ENCODE measurements around the gene GNG7.
"Not testable (repeated sequence)": the region's sequence is repeated elsewhere in the genome, so short reads cannot be mapped to it uniquely, and the experiment has no call there.

The GNG7 gene

DNA sequence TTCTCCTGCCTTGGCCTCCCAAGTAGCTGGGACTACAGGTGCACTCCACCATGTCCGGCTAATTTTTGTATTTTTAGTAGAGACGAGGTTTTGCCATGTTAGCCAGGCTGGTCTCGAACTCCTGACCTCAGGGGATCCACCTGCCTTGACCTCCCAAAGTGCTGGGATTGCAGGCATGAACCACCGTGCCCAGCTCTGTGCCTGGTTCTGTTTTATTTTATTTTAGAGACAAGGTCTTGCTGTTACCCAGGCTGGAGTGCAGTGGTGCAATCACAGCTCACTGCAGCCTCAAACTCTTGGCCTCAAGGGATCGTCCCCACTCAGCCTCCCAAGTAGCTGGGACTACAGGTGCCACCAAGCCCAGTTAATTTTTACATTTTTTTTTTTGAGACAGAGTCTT is 122.1 kb downstream of the GNG7 start:
- Histone ChIP-seq H3K79me1 (ENCODE audit: low read length) (peaks cover 44% of the 10 kb centered on the region), H3K79me2 (ENCODE audit: control insufficient read depth, insufficient read depth, low read length, poor library complexity) (peaks cover 11% of the 10 kb centered on the region)
- H2AK5ac ChIP-seq (ENCODE audit: low read length): not testable (repeated sequence)

DNA sequence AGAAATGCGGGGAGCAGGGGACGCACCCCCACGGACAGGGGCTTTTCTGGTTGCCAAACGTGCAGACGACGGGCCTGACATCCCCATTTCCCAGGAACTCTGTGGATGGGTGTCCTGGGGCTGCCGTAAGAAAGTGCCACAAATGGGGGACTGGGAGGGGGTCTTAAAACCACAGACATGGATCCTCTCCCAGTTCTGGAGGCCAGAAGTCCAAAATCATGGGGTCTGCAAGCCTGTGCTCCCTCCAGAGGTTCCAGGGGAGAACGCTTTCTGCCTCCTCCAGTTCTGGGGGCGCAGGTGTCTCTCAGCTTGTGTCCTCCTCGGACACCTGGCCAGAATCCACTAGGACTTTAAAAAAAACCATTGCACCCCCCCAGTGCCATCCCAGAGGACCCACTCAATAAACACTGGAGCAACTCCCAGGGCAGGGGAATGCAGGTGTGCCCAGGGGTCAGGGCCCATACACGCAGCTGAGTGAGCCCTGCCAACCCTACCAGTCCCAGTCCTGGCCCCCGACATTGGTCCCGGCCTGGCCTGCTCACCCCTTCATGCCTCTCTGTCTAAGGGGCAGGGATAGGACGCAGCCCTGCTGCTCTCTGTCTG is 122.7 kb downstream of the GNG7 start:
- Histone ChIP-seq H3K27ac (ENCODE audit: low read depth, low read length) (peak overlapping the region; percentile 100), H3K4me2 (ENCODE audit: low read length) (peak overlapping the region; percentile 80), H3K4me1 (ENCODE audit: control insufficient read depth in 1 of 2, insufficient read depth in 2 of 2, low read length in 2 of 2) (peaks cover 29 to 39% of the 10 kb centered on the region in 2 experiments), H3K79me2 (ENCODE audit: control insufficient read depth, insufficient read depth, low read length, poor library complexity) (peaks cover 11% of the 10 kb centered on the region), H3K4ac (ENCODE audit: low read depth, low read length) (peak overlapping the region; percentile 41), H3K9ac (ENCODE audit: low read length) (peak overlapping the region; percentile 3), H4K12ac (ENCODE audit: low read depth, low read length) (no peak overlapping the region), H3K4me3 (ENCODE audit: low read depth, low read length) (no peak overlapping the region), H3K36me3 (ENCODE audit: control insufficient read depth in 1 of 2, insufficient read depth in 2 of 2, low read length in 2 of 2) (no peaks in the 10 kb centered on the region), H3K23ac (ENCODE audit: low read length) (no peak overlapping the region), H4K8ac (ENCODE audit: low read depth, low read length) (peak overlapping the region; percentile 87), H2BK12ac (ENCODE audit: low read length) (peak overlapping the region; percentile 95), H2AK5ac (ENCODE audit: low read length) (peak overlapping the region; percentile 99), H3K27me3 (ENCODE audit: insufficient read depth, low read length) (no peaks in the 10 kb centered on the region), H3K14ac (ENCODE audit: low read length) (peak overlapping the region; percentile 96), H2BK120ac (ENCODE audit: insufficient read depth, low read length, poor library complexity) (peak overlapping the region; percentile 99), H3K9me3 (ENCODE audit: insufficient read depth, low read depth, low read length) (no peaks in the 10 kb centered on the region), H4K91ac (ENCODE audit: low read depth, low read length) (peak overlapping the region; percentile 100), H3K79me1 (ENCODE audit: low read length) (peaks cover 46% of the 10 kb centered on the region), H2AFZ (ENCODE audit: insufficient read depth, low read length, poor library complexity) (peak overlapping the region; percentile 72), H3K18ac (ENCODE audit: low read length) (peak overlapping the region; percentile 60), H2BK5ac (ENCODE audit: low read depth, low read length, poor library complexity) (peak overlapping the region; percentile 100)
- no CpG with 5 or more reads among the region's 14 CpGs for WGBS (ENCODE audit: extremely low coverage, insufficient coverage, insufficient read length)
- DNase-seq: no peak

More for the DNA sequence above, 122.1 kb downstream of the GNG7 start:
- no CpG with 5 or more reads among the region's 5 CpGs for WGBS (ENCODE audit: extremely low coverage, insufficient coverage, insufficient read length)
- not testable (repeated sequence) for H3K9me3 ChIP-seq (ENCODE audit: insufficient read depth, low read depth, low read length); H3K27ac ChIP-seq (ENCODE audit: low read depth, low read length); H3K27me3 ChIP-seq (ENCODE audit: insufficient read depth, low read length); H2BK120ac ChIP-seq (ENCODE audit: insufficient read depth, low read length, poor library complexity); H3K4me3 ChIP-seq (ENCODE audit: low read depth, low read length); DNase-seq; H3K9ac ChIP-seq (ENCODE audit: low read length); H3K36me3 ChIP-seq (ENCODE audit: control insufficient read depth in 1 of 2, insufficient read depth in 2 of 2, low read length in 2 of 2); H3K18ac ChIP-seq (ENCODE audit: low read length); H3K4me2 ChIP-seq (ENCODE audit: low read length); H4K8ac ChIP-seq (ENCODE audit: low read depth, low read length); H3K4ac ChIP-seq (ENCODE audit: low read depth, low read length); H4K12ac ChIP-seq (ENCODE audit: low read depth, low read length); H3K14ac ChIP-seq (ENCODE audit: low read length); H3K23ac ChIP-seq (ENCODE audit: low read length); H2AFZ ChIP-seq (ENCODE audit: insufficient read depth, low read length, poor library complexity)
- H2BK12ac ChIP-seq (ENCODE audit: low read length): peak overlapping the region; percentile 33
- peak overlapping the region; percentile 26 for H2BK5ac ChIP-seq (ENCODE audit: low read depth, low read length, poor library complexity)
- H3K4me1 ChIP-seq (ENCODE audit: control insufficient read depth in 1 of 2, insufficient read depth in 2 of 2, low read length in 2 of 2): peaks cover 29 to 37% of the 10 kb centered on the region in 2 experiments
- peak overlapping the region; percentile 100 for H4K91ac ChIP-seq (ENCODE audit: low read depth, low read length)

DNA sequence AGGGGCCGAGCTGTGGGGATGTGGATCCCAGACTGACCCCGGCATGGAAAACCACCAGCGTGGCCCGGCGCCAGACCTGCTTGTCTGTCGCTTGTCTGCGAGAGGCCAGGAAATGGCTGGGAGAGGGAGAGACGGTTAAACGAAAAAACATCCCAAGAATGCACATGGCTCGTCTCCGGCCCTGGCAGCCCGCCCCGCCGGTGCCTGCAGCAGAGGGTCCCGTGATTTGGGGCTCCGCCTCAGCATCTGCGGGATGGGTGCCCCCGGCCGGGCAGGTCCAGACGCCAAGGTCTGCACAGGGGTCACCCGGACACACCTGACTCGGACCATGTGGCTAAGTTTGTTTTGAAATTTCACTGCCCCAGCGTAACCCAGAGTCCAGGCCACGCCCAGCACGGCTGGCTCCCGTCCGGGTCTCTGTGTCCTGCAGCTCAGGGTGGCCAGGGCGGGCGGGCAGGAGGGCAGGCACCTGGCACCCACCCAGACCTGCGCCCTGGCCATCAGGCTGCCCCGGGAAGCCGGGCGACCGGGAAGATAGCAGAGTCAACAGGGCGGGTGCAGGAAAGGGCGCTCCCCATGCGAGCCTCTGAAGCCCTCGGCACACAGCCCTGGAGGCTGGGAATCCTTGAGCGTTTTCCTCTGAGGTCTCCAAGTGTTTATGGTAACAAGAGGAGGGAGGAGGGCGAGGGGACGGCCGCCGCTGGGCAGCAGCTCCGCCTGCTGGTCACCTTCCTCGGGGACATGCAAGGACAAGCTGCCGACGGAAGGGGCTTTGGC is 123.4 kb downstream of the GNG7 start:
- no peak overlapping the region for H3K23ac ChIP-seq (ENCODE audit: low read length)
- H3K18ac ChIP-seq (ENCODE audit: low read length): peak overlapping the region; percentile 94
- H3K36me3 ChIP-seq (ENCODE audit: control insufficient read depth in 1 of 2, insufficient read depth in 2 of 2, low read length in 2 of 2): no peaks in the 10 kb centered on the region
- H3K79me2 ChIP-seq (ENCODE audit: control insufficient read depth, insufficient read depth, low read length, poor library complexity): peaks cover 11% of the 10 kb centered on the region
- H3K79me1 ChIP-seq (ENCODE audit: low read length): peaks cover 49% of the 10 kb centered on the region
- H3K27me3 ChIP-seq (ENCODE audit: insufficient read depth, low read length): no peaks in the 10 kb centered on the region
- peak overlapping the region; percentile 95 for H2BK12ac ChIP-seq (ENCODE audit: low read length)
- peak overlapping the region; percentile 84 for H4K12ac ChIP-seq (ENCODE audit: low read depth, low read length)
- peak; percentile 83 to 91 for DNase-seq
- peak overlapping the region; percentile 93 for H4K8ac ChIP-seq (ENCODE audit: low read depth, low read length)
- peak overlapping the region; percentile 100 for H4K91ac ChIP-seq (ENCODE audit: low read depth, low read length)
- H3K4me3 ChIP-seq (ENCODE audit: low read depth, low read length): peak overlapping the region; percentile 59
- H3K4ac ChIP-seq (ENCODE audit: low read depth, low read length): peak overlapping the region; percentile 77
- WGBS (ENCODE audit: extremely low coverage, insufficient coverage, insufficient read length): no CpG with 5 or more reads among the region's 47 CpGs
- H3K27ac ChIP-seq (ENCODE audit: low read depth, low read length): peak overlapping the region; percentile 100
- peak overlapping the region; percentile 100 for H2BK5ac ChIP-seq (ENCODE audit: low read depth, low read length, poor library complexity)
- peak overlapping the region; percentile 72 for H2AFZ ChIP-seq (ENCODE audit: insufficient read depth, low read length, poor library complexity)
- peak overlapping the region; percentile 50 for H3K9ac ChIP-seq (ENCODE audit: low read length)
- peaks cover 29 to 39% of the 10 kb centered on the region in 2 experiments for H3K4me1 ChIP-seq (ENCODE audit: control insufficient read depth in 1 of 2, insufficient read depth in 2 of 2, low read length in 2 of 2)
- H3K14ac ChIP-seq (ENCODE audit: low read length): peak overlapping the region; percentile 98
- H3K4me2 ChIP-seq (ENCODE audit: low read length): peak overlapping the region; percentile 80
- H2BK120ac ChIP-seq (ENCODE audit: insufficient read depth, low read length, poor library complexity): peak overlapping the region; percentile 100
- peaks cover 2% of the 10 kb centered on the region for H3K9me3 ChIP-seq (ENCODE audit: insufficient read depth, low read depth, low read length)
- peak overlapping the region; percentile 99 for H2AK5ac ChIP-seq (ENCODE audit: low read length)

DNA sequence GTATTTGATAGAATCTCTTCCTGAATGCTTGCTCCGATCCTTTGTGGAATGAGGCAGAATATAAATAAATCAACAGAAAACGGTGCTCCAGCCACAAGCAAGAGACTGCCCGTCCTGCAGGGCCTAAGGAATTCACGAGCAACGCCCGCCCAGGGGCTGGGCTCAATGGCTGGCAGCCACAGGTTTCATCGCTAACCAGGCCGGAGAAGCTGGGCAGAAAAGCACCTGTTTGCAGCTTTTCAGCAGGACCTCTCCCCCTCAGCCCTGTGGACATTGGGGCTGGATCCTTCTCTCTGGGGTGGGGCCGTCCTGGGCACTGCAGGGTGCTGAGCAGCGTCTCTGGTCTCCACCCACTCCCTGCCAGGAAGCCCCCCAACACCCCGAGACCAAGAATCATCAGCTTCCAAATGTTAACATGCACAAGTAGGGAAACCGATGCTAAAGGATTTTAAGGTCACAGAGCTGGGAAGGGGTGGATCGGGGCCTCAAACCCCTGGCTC is 124.1 kb downstream of the GNG7 start:
- Histone ChIP-seq H3K4me3 (ENCODE audit: low read depth, low read length) (no peak overlapping the region), H2AK5ac (ENCODE audit: low read length) (peak overlapping the region; percentile 99), H3K9me3 (ENCODE audit: insufficient read depth, low read depth, low read length) (peaks cover 2% of the 10 kb centered on the region), H3K79me2 (ENCODE audit: control insufficient read depth, insufficient read depth, low read length, poor library complexity) (peaks cover 11% of the 10 kb centered on the region), H3K4ac (ENCODE audit: low read depth, low read length) (peak overlapping the region; percentile 85), H3K36me3 (ENCODE audit: control insufficient read depth in 1 of 2, insufficient read depth in 2 of 2, low read length in 2 of 2) (no peaks in the 10 kb centered on the region), H2BK12ac (ENCODE audit: low read length) (peak overlapping the region; percentile 97), H3K14ac (ENCODE audit: low read length) (peak overlapping the region; percentile 98), H3K27me3 (ENCODE audit: insufficient read depth, low read length) (no peaks in the 10 kb centered on the region), H3K9ac (ENCODE audit: low read length) (no peak overlapping the region), H4K12ac (ENCODE audit: low read depth, low read length) (peak overlapping the region; percentile 68), H3K18ac (ENCODE audit: low read length) (peak overlapping the region; percentile 94), H2AFZ (ENCODE audit: insufficient read depth, low read length, poor library complexity) (peak overlapping the region; percentile 63), H2BK120ac (ENCODE audit: insufficient read depth, low read length, poor library complexity) (peak overlapping the region; percentile 100), H2BK5ac (ENCODE audit: low read depth, low read length, poor library complexity) (peak overlapping the region; percentile 100), H4K8ac (ENCODE audit: low read depth, low read length) (peak overlapping the region; percentile 93), H4K91ac (ENCODE audit: low read depth, low read length) (peak overlapping the region; percentile 100), H3K79me1 (ENCODE audit: low read length) (peaks cover 51% of the 10 kb centered on the region), H3K23ac (ENCODE audit: low read length) (no peak overlapping the region), H3K4me2 (ENCODE audit: low read length) (peak overlapping the region; percentile 80), H3K27ac (ENCODE audit: low read depth, low read length) (peak overlapping the region; percentile 100), H3K4me1 (ENCODE audit: control insufficient read depth in 1 of 2, insufficient read depth in 2 of 2, low read length in 2 of 2) (peaks cover 29 to 39% of the 10 kb centered on the region in 2 experiments)
- DNase-seq: peak; percentile 86 to 88
- no CpG with 5 or more reads among the region's 13 CpGs for WGBS (ENCODE audit: extremely low coverage, insufficient coverage, insufficient read length)
